Measurements from ENCODE around the gene JAKMIP2. TPM values are rescaled to one million over a fixed set of nuclear protein-coding genes. Genes with fewer than 3 reads are reported as not detected.

Gene JAKMIP2
- total RNA-seq, 1 donor = 1.1 TPM

DNA sequence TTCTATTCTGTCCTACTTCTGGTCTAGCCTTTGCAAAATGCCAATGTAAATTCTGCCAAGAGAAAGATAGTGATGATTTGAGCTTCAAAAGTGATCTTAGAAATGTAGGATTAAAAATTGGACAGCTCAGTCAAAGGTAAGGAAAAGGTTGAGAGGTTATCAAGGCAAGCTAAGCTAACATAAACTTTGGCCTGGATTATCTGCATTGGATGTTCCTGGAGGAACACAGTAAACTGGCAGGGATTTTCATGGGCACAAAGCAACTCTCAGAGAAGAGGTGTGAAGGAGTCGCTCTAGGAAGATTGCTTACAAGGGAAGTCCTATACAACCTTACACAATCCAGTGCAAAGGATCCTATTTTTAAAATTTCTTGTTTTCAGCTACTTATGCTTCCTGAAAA lies 115.2 kb downstream of the JAKMIP2 start:
- no peak overlapping the region for H2AFZ ChIP-seq (ENCODE audit: low read length)
- no peak overlapping the region for H3K4me2 ChIP-seq (ENCODE audit: insufficient read depth, low read length)
- no peaks in the 10 kb centered on the region for H3K4me1 ChIP-seq (ENCODE audit: insufficient read depth, low read length)
- no peaks in the 10 kb centered on the region for H3K9me3 ChIP-seq (ENCODE audit: low read depth, low read length)
- H4K20me1 ChIP-seq (ENCODE audit: insufficient read depth, low read length) = no peaks in the 10 kb centered on the region
- no peak overlapping the region for H3K4me3 ChIP-seq (ENCODE audit: insufficient read depth, low read length)
- H3K27ac ChIP-seq (ENCODE audit: low read depth, low read length) = no peak overlapping the region
- H3K79me2 ChIP-seq (ENCODE audit: insufficient read depth, low read length) = no peaks in the 10 kb centered on the region
- DNase-seq (ENCODE audit: insufficient read length, low spot score, missing footprints) = no peak
- H3K36me3 ChIP-seq (ENCODE audit: insufficient read depth, low read length) = no peaks in the 10 kb centered on the region
- no peaks in the 10 kb centered on the region for H3K27me3 ChIP-seq (ENCODE audit: insufficient read depth, low read length)
- TF ChIP-seq, protein P1, sequence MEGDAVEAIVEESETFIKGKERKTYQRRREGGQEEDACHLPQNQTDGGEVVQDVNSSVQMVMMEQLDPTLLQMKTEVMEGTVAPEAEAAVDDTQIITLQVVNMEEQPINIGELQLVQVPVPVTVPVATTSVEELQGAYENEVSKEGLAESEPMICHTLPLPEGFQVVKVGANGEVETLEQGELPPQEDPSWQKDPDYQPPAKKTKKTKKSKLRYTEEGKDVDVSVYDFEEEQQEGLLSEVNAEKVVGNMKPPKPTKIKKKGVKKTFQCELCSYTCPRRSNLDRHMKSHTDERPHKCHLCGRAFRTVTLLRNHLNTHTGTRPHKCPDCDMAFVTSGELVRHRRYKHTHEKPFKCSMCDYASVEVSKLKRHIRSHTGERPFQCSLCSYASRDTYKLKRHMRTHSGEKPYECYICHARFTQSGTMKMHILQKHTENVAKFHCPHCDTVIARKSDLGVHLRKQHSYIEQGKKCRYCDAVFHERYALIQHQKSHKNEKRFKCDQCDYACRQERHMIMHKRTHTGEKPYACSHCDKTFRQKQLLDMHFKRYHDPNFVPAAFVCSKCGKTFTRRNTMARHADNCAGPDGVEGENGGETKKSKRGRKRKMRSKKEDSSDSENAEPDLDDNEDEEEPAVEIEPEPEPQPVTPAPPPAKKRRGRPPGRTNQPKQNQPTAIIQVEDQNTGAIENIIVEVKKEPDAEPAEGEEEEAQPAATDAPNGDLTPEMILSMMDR (IDR thresholded peaks at IDR 0.05; ENCODE audit: extremely low read depth, low read depth, low read length) = no peak

DNA sequence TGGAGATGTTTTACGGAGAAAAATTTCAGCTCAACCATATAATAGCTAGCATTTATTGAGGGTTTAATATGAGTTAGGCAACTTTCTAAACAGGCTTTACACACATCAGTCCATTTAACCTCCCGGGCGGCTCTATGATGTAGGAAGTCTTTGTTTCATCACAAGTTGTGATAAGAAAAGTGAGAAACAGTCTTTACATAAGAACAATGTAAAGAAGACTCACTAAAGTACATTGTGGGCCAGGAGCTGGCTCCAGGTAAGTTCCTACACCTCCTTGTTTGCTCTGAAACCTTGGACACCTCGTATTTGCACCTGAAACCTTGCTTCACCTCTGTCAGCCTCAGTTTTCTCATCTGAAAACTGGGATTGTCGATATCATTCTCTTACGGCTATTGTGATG lies 116.1 kb downstream of the JAKMIP2 start:
- DNase-seq (ENCODE audit: insufficient read length, low spot score, missing footprints) = no peak
- H4K20me1 ChIP-seq (ENCODE audit: insufficient read depth, low read length) = no peaks in the 10 kb centered on the region
- H3K27ac ChIP-seq (ENCODE audit: low read depth, low read length) = no peak overlapping the region
- TF ChIP-seq, protein P1 (IDR thresholded peaks at IDR 0.05; ENCODE audit: extremely low read depth, low read depth, low read length) = no peak
- no peaks in the 10 kb centered on the region for H3K36me3 ChIP-seq (ENCODE audit: insufficient read depth, low read length)
- H3K9me3 ChIP-seq (ENCODE audit: low read depth, low read length) = no peaks in the 10 kb centered on the region
- no peaks in the 10 kb centered on the region for H3K79me2 ChIP-seq (ENCODE audit: insufficient read depth, low read length)
- no peak overlapping the region for H2AFZ ChIP-seq (ENCODE audit: low read length)
- H3K4me1 ChIP-seq (ENCODE audit: insufficient read depth, low read length) = no peaks in the 10 kb centered on the region
- H3K4me3 ChIP-seq (ENCODE audit: insufficient read depth, low read length) = no peak overlapping the region
- no peaks in the 10 kb centered on the region for H3K27me3 ChIP-seq (ENCODE audit: insufficient read depth, low read length)
- no peak overlapping the region for H3K4me2 ChIP-seq (ENCODE audit: insufficient read depth, low read length)

DNA sequence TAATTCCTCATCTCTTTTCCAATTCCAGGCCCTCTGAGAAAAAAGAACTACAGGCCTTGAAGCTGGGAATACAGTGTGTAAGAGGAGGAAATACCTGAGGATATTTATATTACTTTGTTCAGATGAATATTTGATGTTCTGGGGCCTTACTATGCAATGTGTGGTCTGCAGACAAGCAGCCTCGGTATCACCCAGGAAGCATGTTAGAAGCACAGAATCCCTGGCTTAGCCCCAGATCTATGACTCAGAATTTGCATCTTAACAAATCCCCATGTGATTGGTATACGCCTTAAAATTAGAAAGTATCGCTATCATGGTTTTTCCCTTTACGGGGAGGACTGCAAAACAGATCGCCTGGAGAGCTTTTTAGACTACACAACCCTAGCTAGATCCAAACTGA lies 121.0 kb downstream of the JAKMIP2 start:
- no peaks in the 10 kb centered on the region for H3K36me3 ChIP-seq (ENCODE audit: insufficient read depth, low read length)
- no peaks in the 10 kb centered on the region for H4K20me1 ChIP-seq (ENCODE audit: insufficient read depth, low read length)
- H2AFZ ChIP-seq (ENCODE audit: low read length) = no peak overlapping the region
- no peak for DNase-seq (ENCODE audit: insufficient read length, low spot score, missing footprints)
- no peaks in the 10 kb centered on the region for H3K4me1 ChIP-seq (ENCODE audit: insufficient read depth, low read length)
- TF ChIP-seq, protein P1 (IDR thresholded peaks at IDR 0.05; ENCODE audit: extremely low read depth, low read depth, low read length) = no peak
- H3K9me3 ChIP-seq (ENCODE audit: low read depth, low read length) = no peaks in the 10 kb centered on the region
- H3K79me2 ChIP-seq (ENCODE audit: insufficient read depth, low read length) = no peaks in the 10 kb centered on the region
- H3K4me2 ChIP-seq (ENCODE audit: insufficient read depth, low read length) = no peak overlapping the region
- H3K4me3 ChIP-seq (ENCODE audit: insufficient read depth, low read length) = no peak overlapping the region
- H3K27me3 ChIP-seq (ENCODE audit: insufficient read depth, low read length) = no peaks in the 10 kb centered on the region
- no peak overlapping the region for H3K27ac ChIP-seq (ENCODE audit: low read depth, low read length)

DNA sequence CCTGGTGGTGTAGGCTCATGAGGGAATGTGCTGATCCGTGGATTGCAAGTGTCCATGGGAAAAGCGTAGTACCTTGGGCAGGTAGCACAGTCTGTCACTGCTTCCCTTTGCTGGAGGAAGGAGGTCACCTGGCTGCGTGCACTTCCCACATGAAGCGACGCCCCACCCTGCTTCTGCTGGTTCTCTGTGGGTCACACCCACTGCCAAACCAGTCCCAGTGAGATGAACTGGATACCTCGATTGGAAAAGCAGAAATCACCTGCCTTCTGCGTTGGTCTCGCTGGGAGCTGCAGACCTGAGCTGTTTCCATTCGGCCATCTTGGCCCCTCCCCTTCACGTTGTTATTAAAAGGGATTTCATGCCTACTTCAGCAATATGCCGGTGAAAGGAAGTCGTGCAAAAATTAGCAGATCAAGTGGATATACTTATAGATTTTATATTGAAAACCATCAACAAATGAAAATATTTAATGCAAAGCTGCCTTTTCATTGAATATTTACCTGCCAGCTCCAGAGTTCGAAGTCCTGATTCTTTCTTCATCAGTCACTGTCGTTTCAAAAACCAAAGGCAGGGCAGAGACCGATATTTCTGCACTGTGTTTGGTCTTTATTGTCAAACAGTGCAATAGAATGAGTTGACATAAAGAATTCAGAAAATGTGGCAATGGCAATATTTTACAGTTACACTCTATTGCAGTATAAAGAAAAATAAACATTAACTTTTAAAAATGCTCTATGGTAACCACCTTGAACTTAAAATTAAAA lies 123.2 kb downstream of the JAKMIP2 start:
- no peak overlapping the region for H3K27ac ChIP-seq (ENCODE audit: low read depth, low read length)
- H3K4me1 ChIP-seq (ENCODE audit: insufficient read depth, low read length) = no peaks in the 10 kb centered on the region
- no peak overlapping the region for H2AFZ ChIP-seq (ENCODE audit: low read length)
- no peak overlapping the region for H3K4me3 ChIP-seq (ENCODE audit: insufficient read depth, low read length)
- no peaks in the 10 kb centered on the region for H4K20me1 ChIP-seq (ENCODE audit: insufficient read depth, low read length)
- H3K9me3 ChIP-seq (ENCODE audit: low read depth, low read length) = no peaks in the 10 kb centered on the region
- no peaks in the 10 kb centered on the region for H3K79me2 ChIP-seq (ENCODE audit: insufficient read depth, low read length)
- no peaks in the 10 kb centered on the region for H3K27me3 ChIP-seq (ENCODE audit: insufficient read depth, low read length)
- H3K36me3 ChIP-seq (ENCODE audit: insufficient read depth, low read length) = no peaks in the 10 kb centered on the region
- no peak for DNase-seq (ENCODE audit: insufficient read length, low spot score, missing footprints)
- TF ChIP-seq, protein P1 (IDR thresholded peaks at IDR 0.05; ENCODE audit: extremely low read depth, low read depth, low read length) = no peak
- no peak overlapping the region for H3K4me2 ChIP-seq (ENCODE audit: insufficient read depth, low read length)
